HepG2 (cell line): ENCODE measurements around the gene RIPOR3. TPM values are rescaled to one million over a fixed set of nuclear protein-coding genes. Genes with fewer than 3 reads are reported as not detected.
A peak's percentile ranks its signal among the peaks of the same experiment; 100 is the strongest.

Experiments
- CC2D1A ChIP-seq: sonication (generic); formaldehyde crosslinking; IDR thresholded peaks from 2 replicates; pipeline ENCODE4 v1.8.1; 2023; ENCODE audit warnings: mild to moderate bottlenecking, missing genetic modification reagents
- CCAR2 ChIP-seq: fragments of 200-400 bp; formaldehyde crosslinking; optimal IDR thresholded peaks from 2 replicates; pipeline ENCODE3; 2018; ENCODE audit warnings: low read depth, mild to moderate bottlenecking, low read length, moderate library complexity
- FOSL2 ChIP-seq: sonication (generic); formaldehyde crosslinking; IDR thresholded peaks from 2 replicates; pipeline ENCODE4 v1.4.0; 2020; ENCODE audit warnings: missing genetic modification reagents
- JUND ChIP-seq: sonication (generic); formaldehyde crosslinking; IDR thresholded peaks from 2 replicates; pipeline ENCODE4 v1.8.0; 2022; ENCODE audit warnings: mild to moderate bottlenecking, missing genetic modification reagents
- SATB2 ChIP-seq: sonication (generic); formaldehyde crosslinking; IDR thresholded peaks from 2 replicates; pipeline ENCODE4 v1.5.0; 2020; ENCODE audit warnings: missing genetic modification reagents
- ZKSCAN1 ChIP-seq: fragments of 150-350 bp; IDR thresholded peaks from 2 replicates; pipeline ENCODE4 v1.6.1; 2014; ENCODE audit warnings: low read length
- ZNF274 ChIP-seq: sonication (generic); formaldehyde crosslinking; IDR thresholded peaks from 2 replicates; pipeline ENCODE4 v1.5.1; 2020; ENCODE audit warnings: mild to moderate bottlenecking, missing genetic modification reagents
- ZNF446 ChIP-seq: sonication (generic); formaldehyde crosslinking; IDR thresholded peaks from 2 replicates; pipeline ENCODE4 v1.5.0; 2020; ENCODE audit warnings: mild to moderate bottlenecking, missing genetic modification reagents
- polyA plus RNA-seq, 8 experiments: library from polyadenylated mRNA; depleted of rRNA in 3 of 8; stranded (reverse) in 7 of 8; unstranded in 1 of 8; fragments of >200 nt; fragmentation: Illumina TruSeq in 4 of 8; extraction: Trizol in 4 of 8; gene quantifications; 2 replicates each; pipeline versions ENCODE4 v1.2.1 to v1.2.3, GENCODE V29; 2011 to 2016; ENCODE audit warnings: low read depth in 4 of 8, missing spikeins in 1 of 8, mixed read lengths in 1 of 8; ENCODE audit not compliant: insufficient read depth in 1 of 8
- total RNA-seq, 5 experiments: library from RNA; depleted of rRNA; stranded (reverse); fragments of >200 nt; fragmentation: Illumina TruSeq; extraction: Trizol; gene quantifications; 2 replicates each; pipeline ENCODE4 v1.2.3, GENCODE V29; 2016; ENCODE audit warnings: low read depth in 1 of 5
- TF ChIP-seq, protein P1 (sequence below), 2 experiments: fragments of 450-650 bp in 1 of 2; sonication (generic) in 1 of 2; formaldehyde crosslinking in 1 of 2; IDR thresholded peaks; 2 replicates each; pipeline versions ENCODE4 v1.6.1 to v1.8.0; 2016 to 2022; ENCODE audit warnings: antibody characterized with exemption in 1 of 2, mild to moderate bottlenecking in 1 of 2, missing genetic modification reagents in 1 of 2
- TF ChIP-seq, protein P2 (sequence below): sonication (generic); formaldehyde crosslinking; conservative IDR thresholded peaks from 2 replicates; pipeline ENCODE4 v1.4.0; 2020; ENCODE audit warnings: missing genetic modification reagents
- TF ChIP-seq, protein P3 (sequence below), 2 experiments: fragments of 450-650 bp in 1 of 2; sonication (generic) in 1 of 2; formaldehyde crosslinking; IDR thresholded peaks; 2 replicates each; pipeline versions ENCODE4 v1.5.0 to v1.8.0; 2020 to 2022; ENCODE audit warnings: mild to moderate bottlenecking in 1 of 2, missing genetic modification reagents in 1 of 2
- TF ChIP-seq, protein P4 (sequence below): sonication (generic); formaldehyde crosslinking; IDR thresholded peaks from 2 replicates; pipeline ENCODE4 v1.8.0; 2022; ENCODE audit warnings: missing genetic modification reagents, mild to moderate bottlenecking, borderline replicate concordance
- TF ChIP-seq, protein P5 (sequence below): sonication (generic); formaldehyde crosslinking; IDR thresholded peaks from 2 replicates; pipeline ENCODE4 v1.8.0; 2022; ENCODE audit warnings: missing genetic modification reagents, mild to moderate bottlenecking, moderate library complexity, borderline replicate concordance

The RIPOR3 gene
- total and polyA plus RNA-seq, 2 of the 13 experiments (the other 11 are each of a cell fraction or from before 2014, with no cell fraction given), result 0.18 TPM; not detected in 1

DNA sequence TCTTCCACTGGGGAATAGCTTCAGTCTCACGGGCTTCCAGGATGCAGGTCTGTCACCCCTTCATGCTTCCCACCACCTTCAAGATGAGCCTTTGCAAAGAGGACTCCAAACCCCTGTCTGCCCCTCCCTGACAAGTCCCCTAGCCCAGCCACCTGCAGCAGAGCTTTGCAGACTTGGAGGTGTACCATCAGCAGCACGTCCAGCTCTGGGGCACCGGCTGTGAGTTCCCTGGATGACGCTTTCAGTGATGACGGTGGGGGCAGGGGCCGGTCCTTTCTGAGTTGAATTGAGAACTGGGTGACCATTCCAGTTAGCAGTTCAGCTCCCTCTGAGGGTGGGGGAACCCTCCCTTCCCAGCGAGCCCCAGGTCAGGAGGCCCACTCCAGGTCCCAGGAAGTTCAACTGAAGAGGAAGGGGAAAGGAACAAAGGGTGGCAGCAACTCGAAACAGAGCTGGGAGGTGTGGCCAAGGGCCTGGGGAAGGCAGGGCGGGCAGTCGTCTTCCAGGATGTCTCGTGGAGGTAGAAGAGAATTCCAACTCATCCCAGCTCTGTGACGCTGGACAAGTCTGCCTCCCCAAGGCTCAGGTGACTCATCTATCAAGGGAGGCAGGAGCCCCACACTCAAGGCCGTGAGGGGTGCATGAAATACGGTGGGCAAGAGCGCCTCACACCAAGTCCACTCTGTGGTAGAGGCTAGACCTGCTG, 95.2 kb downstream of the RIPOR3 start (continued):
- no peak for TF ChIP-seq CCAR2
- TF ChIP-seq, protein P1, sequence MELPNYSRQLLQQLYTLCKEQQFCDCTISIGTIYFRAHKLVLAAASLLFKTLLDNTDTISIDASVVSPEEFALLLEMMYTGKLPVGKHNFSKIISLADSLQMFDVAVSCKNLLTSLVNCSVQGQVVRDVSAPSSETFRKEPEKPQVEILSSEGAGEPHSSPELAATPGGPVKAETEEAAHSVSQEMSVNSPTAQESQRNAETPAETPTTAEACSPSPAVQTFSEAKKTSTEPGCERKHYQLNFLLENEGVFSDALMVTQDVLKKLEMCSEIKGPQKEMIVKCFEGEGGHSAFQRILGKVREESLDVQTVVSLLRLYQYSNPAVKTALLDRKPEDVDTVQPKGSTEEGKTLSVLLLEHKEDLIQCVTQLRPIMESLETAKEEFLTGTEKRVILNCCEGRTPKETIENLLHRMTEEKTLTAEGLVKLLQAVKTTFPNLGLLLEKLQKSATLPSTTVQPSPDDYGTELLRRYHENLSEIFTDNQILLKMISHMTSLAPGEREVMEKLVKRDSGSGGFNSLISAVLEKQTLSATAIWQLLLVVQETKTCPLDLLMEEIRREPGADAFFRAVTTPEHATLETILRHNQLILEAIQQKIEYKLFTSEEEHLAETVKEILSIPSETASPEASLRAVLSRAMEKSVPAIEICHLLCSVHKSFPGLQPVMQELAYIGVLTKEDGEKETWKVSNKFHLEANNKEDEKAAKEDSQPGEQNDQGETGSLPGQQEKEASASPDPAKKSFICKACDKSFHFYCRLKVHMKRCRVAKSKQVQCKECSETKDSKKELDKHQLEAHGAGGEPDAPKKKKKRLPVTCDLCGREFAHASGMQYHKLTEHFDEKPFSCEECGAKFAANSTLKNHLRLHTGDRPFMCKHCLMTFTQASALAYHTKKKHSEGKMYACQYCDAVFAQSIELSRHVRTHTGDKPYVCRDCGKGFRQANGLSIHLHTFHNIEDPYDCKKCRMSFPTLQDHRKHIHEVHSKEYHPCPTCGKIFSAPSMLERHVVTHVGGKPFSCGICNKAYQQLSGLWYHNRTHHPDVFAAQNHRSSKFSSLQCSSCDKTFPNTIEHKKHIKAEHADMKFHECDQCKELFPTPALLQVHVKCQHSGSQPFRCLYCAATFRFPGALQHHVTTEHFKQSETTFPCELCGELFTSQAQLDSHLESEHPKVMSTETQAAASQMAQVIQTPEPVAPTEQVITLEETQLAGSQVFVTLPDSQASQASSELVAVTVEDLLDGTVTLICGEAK (IDR thresholded peaks at IDR 0.05), result no peak
- TF ChIP-seq, protein P1 (CRISPR knock-in tag; IDR thresholded peaks at IDR 0.05), result 0 out of 2 replicates have a peak, but pooled peaks have one; percentile 1
- 0 out of 2 replicates have a peak, but pooled peaks have one; percentile 33 for TF ChIP-seq JUND (CRISPR knock-in tag)
- TF ChIP-seq, protein P2, sequence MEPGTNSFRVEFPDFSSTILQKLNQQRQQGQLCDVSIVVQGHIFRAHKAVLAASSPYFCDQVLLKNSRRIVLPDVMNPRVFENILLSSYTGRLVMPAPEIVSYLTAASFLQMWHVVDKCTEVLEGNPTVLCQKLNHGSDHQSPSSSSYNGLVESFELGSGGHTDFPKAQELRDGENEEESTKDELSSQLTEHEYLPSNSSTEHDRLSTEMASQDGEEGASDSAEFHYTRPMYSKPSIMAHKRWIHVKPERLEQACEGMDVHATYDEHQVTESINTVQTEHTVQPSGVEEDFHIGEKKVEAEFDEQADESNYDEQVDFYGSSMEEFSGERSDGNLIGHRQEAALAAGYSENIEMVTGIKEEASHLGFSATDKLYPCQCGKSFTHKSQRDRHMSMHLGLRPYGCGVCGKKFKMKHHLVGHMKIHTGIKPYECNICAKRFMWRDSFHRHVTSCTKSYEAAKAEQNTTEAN (CRISPR knock-in tag), result no peak
- TF ChIP-seq, protein P3, sequence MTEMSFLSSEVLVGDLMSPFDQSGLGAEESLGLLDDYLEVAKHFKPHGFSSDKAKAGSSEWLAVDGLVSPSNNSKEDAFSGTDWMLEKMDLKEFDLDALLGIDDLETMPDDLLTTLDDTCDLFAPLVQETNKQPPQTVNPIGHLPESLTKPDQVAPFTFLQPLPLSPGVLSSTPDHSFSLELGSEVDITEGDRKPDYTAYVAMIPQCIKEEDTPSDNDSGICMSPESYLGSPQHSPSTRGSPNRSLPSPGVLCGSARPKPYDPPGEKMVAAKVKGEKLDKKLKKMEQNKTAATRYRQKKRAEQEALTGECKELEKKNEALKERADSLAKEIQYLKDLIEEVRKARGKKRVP (CRISPR knock-in tag; IDR thresholded peaks at IDR 0.05), result 0 out of 4 replicates have a peak, but pooled peaks of 1 of the 2 experiments have one; percentile 5
- no peak for TF ChIP-seq SATB2
- 0 out of 2 replicates have a peak, but pooled peaks have one; percentile 60 for TF ChIP-seq ZNF274 (CRISPR knock-in tag)
- TF ChIP-seq ZNF446, result no peak
- no peak for TF ChIP-seq ZKSCAN1
- TF ChIP-seq FOSL2, result peak; percentile 60
- no peak for TF ChIP-seq CC2D1A (CRISPR knock-in tag)
- TF ChIP-seq, protein P4, sequence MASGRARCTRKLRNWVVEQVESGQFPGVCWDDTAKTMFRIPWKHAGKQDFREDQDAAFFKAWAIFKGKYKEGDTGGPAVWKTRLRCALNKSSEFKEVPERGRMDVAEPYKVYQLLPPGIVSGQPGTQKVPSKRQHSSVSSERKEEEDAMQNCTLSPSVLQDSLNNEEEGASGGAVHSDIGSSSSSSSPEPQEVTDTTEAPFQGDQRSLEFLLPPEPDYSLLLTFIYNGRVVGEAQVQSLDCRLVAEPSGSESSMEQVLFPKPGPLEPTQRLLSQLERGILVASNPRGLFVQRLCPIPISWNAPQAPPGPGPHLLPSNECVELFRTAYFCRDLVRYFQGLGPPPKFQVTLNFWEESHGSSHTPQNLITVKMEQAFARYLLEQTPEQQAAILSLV (CRISPR knock-in tag), result 0 out of 2 replicates have a peak, but pooled peaks have one; percentile 20
- TF ChIP-seq, protein P5, sequence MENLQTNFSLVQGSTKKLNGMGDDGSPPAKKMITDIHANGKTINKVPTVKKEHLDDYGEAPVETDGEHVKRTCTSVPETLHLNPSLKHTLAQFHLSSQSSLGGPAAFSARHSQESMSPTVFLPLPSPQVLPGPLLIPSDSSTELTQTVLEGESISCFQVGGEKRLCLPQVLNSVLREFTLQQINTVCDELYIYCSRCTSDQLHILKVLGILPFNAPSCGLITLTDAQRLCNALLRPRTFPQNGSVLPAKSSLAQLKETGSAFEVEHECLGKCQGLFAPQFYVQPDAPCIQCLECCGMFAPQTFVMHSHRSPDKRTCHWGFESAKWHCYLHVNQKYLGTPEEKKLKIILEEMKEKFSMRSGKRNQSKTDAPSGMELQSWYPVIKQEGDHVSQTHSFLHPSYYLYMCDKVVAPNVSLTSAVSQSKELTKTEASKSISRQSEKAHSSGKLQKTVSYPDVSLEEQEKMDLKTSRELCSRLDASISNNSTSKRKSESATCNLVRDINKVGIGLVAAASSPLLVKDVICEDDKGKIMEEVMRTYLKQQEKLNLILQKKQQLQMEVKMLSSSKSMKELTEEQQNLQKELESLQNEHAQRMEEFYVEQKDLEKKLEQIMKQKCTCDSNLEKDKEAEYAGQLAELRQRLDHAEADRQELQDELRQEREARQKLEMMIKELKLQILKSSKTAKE, result no peak
